ENCODE data around the gene SLC26A1. TPM values are rescaled to one million over a fixed set of nuclear protein-coding genes. Genes with fewer than 3 reads are reported as not detected.

Gene SLC26A1
- total RNA-seq, 1 experiment from 2014 or later: 0.09 TPM

GRCh38 chr4:1027915-1028238, 34.7 kb upstream of the SLC26A1 start:
- H3K27ac Mint-ChIP-seq: no peak overlapping the region
- Histone ChIP-seq H3T11ph (ENCODE audit: low read length) (no peak overlapping the region), H3K27ac (ENCODE audit: insufficient read length, low read depth, low read length) (no peak overlapping the region), H3K23me2 (ENCODE audit: insufficient read length, low read depth, low read length, poor library complexity, severe bottlenecking) (no peaks in the 10 kb centered on the region), H3K4me2 (ENCODE audit: insufficient read depth, insufficient read length, low read length) (no peak overlapping the region), H4K5ac (ENCODE audit: insufficient read length, low read depth, low read length) (no peak overlapping the region), H2BK20ac (ENCODE audit: low read depth, low read length, poor library complexity, severe bottlenecking) (no peak overlapping the region), H3K23ac (ENCODE audit: insufficient read length, low read depth, low read length) (no peak overlapping the region), H3K27me3 (ENCODE audit: insufficient read depth, low read length) (no peaks in the 10 kb centered on the region), H3K4me1 (ENCODE audit: insufficient read depth, low read length) (no peaks in the 10 kb centered on the region; the same call in 1 of the 2 replicates), H2AFZ (ENCODE audit: low read length) (no peak overlapping the region), H3K79me1 (ENCODE audit: insufficient read depth, low read depth, low read length, poor library complexity, severe bottlenecking) (no peaks in the 10 kb centered on the region), H2BK120ac (ENCODE audit: low read depth, low read length, poor library complexity, severe bottlenecking) (no peak overlapping the region), H2BK15ac (ENCODE audit: low read depth, low read length) (no peak overlapping the region), H4K20me1 (ENCODE audit: control insufficient read depth, insufficient read depth, insufficient read length) (no peaks in the 10 kb centered on the region), H3K18ac (ENCODE audit: insufficient read length, low read depth, low read length) (no peak overlapping the region), H3K56ac (ENCODE audit: insufficient read length, low read depth, low read length) (no peak overlapping the region), H3K9me3 (ENCODE audit: control insufficient read depth, low read depth, low read length) (no peaks in the 10 kb centered on the region), H2AK5ac (ENCODE audit: insufficient read length, low read length) (no peak overlapping the region), H3K14ac (ENCODE audit: insufficient read depth, low read length) (0 out of 2 replicates have a peak overlapping the region, but pooled peaks have one; percentile 10), H4K91ac (ENCODE audit: insufficient read length, low read depth, low read length) (no peak overlapping the region), H2BK12ac (ENCODE audit: insufficient read length, low read depth, low read length) (no peak overlapping the region), H2BK5ac (ENCODE audit: insufficient read length, low read length) (no peak overlapping the region), H4K8ac (replicated peaks; ENCODE audit: insufficient read length, low read depth, low read length) (no peak overlapping the region), H3K4ac (ENCODE audit: low read depth, low read length) (no peak overlapping the region), H3K79me2 (ENCODE audit: insufficient read depth, low read length) (no peaks in the 10 kb centered on the region), H3K9ac (ENCODE audit: extremely low read depth, insufficient read length, low read length) (no peak overlapping the region)
- peaks cover 8 to 13% (median 12%) of the 10 kb centered on the region in 3 experiments; a peak in 6 of 7 replicates for H3K36me3 Mint-ChIP-seq (ENCODE audit: insufficient read depth in 1 of 3, low read depth in 3 of 3)
- peaks cover 0 to 4% of the 10 kb centered on the region in 2 experiments; a peak in 1 of 4 replicates for H3K4me1 Mint-ChIP-seq
- TF ChIP-seq CTCF (conservative IDR thresholded peaks at IDR 0.05): no peak
- WGBS (ENCODE audit: extremely low coverage, insufficient read length, low lambda C conversion rate): no CpG with 5 or more reads among the region's 9 CpGs
- no peaks in the 10 kb centered on the region for H3K27me3 Mint-ChIP-seq (ENCODE audit: low read depth)
- H3K9me3 Mint-ChIP-seq: peaks cover 0 to 2% of the 10 kb centered on the region in 2 experiments; a peak in 1 of 5 replicates
- DNase-seq: no peak
- no peak overlapping the region for H3K4me3 Mint-ChIP-seq

Data from H9 (cell line).